Activated CD4-positive, alpha-beta T cell treated with anti-CD3 and anti-CD28 coated beads, Interleukin-10, Interleukin-2, amounts not matched to agents 100 ng/mL and 50 ng/mL, durations not matched to agents 16 hours and 8 hours (primary cell): Measurements from ENCODE around the gene SNRPB.

Experiments
- DNase-seq: peaks from one replicate; pipeline ENCODE4 v3.0.0-alpha.2; 2020

The SNRPB gene

GRCh38 chr20:2473516-2473915, 2.9 kb upstream of the SNRPB start:
- DNase-seq, result no peak

- DNase-seq, result peak; percentile 73
Measured at GRCh38 chr20:2469991-2470422, 582 bp downstream of the SNRPB start.

GRCh38 chr20:2468581-2469407, 1.8 kb downstream of the SNRPB start:
- DNase-seq, result no peak

DNA sequence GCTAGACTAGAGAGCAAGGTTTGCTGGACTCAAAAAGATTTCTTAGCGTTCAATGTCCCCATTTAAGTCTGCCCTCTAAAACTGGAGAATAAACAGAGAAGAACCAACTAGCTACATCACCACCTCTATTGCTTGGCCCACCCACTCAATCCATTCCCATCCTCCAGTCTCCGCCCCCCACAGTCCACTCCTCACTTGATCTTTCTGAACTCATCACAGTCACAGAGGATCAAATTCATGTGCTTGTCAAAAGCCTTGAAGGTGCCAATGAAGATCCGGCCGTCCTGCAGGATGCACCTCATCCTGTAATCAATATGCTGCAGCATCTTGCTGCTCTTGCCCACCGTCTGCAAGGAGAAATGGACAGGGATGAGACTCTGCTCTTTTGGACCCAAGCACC, 3.2 kb downstream of the SNRPB start:
- DNase-seq, result no peak

DNA sequence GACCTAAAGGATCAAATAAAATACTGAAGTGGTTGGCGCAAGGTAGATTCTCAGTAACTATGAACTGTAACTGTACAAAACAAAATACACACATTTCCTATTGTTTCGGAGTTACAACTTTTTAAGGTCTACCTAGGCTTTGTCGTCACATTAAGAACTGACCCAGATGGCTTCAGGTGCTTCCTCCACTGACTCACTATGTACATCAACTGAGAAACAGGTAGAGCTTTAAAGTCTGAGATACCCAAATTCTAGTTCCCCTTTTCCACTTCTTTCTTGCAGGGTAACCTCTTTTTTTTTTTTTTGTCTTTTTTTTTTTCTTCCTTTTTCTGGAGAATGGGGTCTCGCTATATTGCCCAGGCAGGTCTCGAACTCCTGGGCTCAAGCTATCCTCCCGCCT, 5.5 kb downstream of the SNRPB start:
- DNase-seq, result no peak

GRCh38 chr20:2463616-2464365, 6.8 kb downstream of the SNRPB start:
- no peak for DNase-seq

- DNase-seq, result no peak
Measured at GRCh38 chr20:2462484-2462883, 8.1 kb downstream of the SNRPB start.

DNA sequence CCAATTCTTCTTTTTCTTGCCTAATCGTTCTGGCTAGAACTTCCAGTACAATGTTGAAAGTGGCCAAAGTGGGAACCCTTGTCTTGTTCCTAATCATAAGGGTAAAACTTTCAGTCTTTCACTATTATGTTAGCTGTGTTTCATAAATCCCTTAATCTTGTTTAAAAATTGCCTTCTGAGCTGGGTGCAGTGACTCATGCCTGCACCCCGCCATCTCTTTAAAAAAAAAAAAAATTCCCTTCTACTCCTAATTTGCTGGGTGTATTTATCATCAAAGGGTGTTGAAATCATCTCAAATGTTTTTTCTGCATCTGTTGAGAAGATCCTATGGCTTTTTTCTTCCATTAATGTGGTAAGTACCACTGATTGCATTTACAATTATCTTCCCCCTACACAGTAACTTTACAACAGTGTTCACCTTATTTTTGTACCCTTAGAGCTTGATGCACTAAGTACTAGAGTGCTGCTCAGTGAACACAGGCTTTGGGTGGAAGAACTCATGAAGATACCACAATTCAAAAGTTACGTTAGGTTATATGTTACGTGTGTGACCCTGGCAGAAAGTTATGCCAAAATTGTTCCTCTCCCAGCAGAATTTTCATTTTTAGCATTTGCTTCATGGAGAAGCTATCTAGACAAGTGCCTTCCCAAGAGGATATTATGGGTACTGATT, 9.7 kb downstream of the SNRPB start:
- no peak for DNase-seq

DNA sequence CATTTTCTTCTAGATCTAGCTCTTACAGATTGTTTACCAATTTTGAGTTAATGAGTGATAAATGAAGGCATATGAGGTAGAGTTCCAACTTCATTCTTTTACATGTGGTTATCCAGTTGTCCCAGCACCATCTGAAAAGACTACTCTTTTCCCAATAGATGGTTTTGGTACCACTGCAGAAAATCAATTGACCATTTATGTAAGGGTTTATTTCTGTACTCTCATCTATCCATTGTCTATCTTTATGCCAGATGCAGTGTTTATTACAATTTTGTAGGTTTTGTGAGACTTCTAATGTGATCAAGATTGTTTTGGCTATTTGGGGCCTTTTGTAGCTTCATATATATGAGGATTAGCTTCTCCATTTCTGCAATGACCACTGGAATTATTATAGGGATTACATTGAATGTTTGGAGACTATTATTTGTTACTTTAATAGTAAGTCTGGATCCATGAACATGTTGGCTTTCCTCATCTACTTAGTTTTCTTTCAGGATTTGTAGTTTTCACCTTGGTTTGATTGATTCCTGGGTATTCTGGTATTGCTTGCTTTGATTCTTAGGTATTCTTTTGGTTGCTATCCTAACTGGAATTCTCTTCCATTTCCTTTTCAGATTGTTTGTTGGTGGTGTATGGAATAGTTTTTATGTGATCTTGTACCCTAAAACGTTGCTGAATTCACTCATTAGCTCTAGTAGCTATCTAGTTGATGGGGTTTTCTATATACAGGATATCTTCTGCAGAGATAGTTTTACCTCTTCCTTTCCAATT, 10.4 kb downstream of the SNRPB start:
- no peak for DNase-seq

DNA sequence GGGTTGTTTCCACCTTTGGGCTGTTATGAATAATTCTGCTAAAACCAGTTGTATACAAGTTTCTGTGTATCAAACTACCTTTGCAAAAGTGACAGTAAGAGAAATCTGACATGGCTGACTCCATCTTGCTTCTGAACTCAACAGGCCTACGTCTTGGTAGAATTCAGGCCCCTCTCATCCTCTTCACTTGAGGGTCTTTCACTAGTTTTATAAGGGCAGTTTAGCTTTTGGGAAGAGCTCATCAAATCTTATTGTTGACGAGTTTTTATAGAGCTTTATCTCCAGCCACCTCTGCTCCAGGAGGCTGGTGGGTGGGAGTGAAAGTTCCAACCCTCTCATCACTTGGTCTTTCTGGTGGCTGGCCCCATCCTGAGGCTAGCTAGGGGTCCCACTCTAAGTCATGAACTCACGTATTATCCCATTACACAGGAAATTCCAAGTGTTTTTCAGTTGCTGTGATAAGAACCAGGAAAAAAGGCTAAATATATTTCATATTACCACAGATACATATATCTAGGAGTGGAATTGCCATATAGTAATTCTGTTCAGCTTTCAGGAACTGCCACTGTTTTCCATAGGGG, 11.6 kb downstream of the SNRPB start:
- DNase-seq, result no peak

- no peak for DNase-seq
Measured at GRCh38 chr20:2455771-2456497, 14.7 kb downstream of the SNRPB start.

- DNase-seq, result no peak
Measured at GRCh38 chr20:2453792-2454191, 16.8 kb downstream of the SNRPB start.

DNA sequence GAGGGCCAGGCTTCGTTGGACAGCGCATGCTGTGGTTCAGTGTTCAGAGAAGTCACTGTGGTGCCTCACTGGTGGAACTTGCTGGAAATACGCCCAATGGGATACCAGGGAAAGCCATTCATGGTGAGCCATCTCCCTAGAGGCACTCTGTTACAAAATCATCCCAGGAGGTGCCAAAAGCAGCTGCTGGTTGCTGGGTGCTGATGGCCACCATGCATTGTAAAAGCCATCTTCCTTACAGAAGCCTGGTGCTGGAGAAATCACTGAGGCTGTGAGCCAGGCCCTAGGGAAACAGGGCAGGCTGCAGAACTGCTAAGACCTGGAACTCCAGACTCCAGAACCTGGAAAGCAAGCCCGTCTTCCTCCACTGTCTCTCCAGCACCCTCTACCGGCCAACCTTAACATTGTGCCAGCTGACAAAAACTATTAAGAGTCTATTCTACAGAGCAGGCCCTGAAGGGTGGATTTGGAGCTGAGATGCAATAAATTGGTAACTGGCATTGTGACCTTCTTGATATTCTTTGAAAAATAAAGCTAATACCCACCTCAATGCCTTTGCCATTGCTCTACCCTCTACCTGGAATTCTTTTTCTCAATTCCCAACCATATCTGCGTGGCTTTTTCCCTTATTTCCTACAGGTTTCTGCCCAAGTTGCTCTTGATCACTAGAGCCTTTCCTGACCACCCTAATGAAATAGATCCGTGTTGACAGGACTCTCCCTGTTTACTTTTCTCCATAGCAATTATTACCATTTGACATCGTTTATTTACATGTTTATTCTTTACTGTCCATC, 18.5 kb downstream of the SNRPB start:
- DNase-seq, result peak; percentile 72

GRCh38 chr20:2451422-2451821, 19.2 kb downstream of the SNRPB start:
- no peak for DNase-seq

GRCh38 chr20:2449386-2449785, 21.2 kb downstream of the SNRPB start:
- DNase-seq, result no peak

- DNase-seq, result no peak
Measured at GRCh38 chr20:2446845-2447244, 23.7 kb downstream of the SNRPB start.

DNA sequence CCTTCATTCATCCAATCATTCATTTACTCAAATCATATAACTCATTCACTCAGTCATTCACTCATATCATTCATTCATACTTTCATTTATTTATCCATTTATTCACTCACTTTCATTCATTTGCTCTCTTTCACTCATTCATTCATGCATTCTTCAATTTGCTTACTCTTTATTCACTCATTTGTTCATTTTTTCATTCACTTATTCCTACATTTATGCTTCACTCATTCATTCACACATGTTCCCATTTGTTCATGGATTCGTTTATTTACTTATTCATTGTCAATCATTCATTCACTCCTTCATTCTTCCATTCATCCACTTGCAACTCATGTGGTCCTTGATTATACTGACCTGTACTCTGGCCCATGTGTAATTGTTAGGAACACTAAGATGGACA, 39.4 kb downstream of the SNRPB start:
- no peak for DNase-seq

DNA sequence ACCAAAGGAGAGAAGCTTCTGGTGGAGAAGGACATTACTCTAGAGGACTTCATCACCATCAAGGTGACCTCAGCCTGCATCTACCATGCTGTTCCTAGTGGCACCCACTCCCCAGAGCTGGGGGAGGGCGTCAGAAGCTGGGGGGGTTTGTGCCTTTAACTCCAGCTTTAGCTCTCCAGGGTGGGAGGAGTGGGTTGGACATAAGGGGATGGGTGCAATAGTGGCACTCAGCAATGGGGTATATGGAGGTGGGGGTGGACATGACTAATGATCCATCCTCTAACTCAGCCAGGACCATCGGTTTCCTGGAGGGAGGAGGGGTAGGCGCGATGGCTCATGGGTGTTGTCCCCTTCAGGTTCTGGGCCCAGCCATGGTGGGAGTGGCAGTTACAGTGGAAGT, 40.1 kb downstream of the SNRPB start:
- no peak for DNase-seq

- DNase-seq, result no peak
Measured at GRCh38 chr20:2429051-2429450, 41.5 kb downstream of the SNRPB start.

- no peak for DNase-seq
Measured at GRCh38 chr20:2421247-2421646, 49.3 kb downstream of the SNRPB start.

DNA sequence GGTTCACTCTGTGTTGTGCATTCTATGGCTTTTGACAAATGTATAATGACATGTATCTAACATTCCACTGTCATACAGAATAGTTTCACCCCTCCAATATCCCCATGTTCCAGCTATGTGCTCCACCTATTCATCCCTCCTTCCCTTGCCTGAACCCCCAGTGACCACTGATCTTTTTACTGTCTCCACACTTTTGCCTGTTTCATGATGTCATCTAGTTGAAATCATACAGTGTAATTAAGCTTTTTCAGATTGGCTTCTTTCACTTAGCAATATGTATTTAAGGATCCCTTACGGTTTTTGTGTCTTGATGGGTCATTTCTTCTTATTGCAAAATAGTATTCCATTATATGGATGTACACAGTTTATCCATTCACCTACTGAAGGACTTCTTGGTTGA, 50.1 kb downstream of the SNRPB start:
- DNase-seq, result no peak
